AG04450 (cell line): Measurements from ENCODE around the gene SOD1. TPM values are rescaled to one million over a fixed set of nuclear protein-coding genes. Genes with fewer than 3 reads are reported as not detected.
"Not testable (repeated sequence)": the region's sequence is repeated elsewhere in the genome, so short reads cannot be mapped to it uniquely, and the experiment has no call there.

ENCODE experiments used
- CTCF ChIA-PET: fragments of 300-600, 350-600 bp; formaldehyde crosslinking; extraction: SDS; loops from one replicate; lab custom pipeline; 2022; ENCODE audit warnings: antibody characterized with exemption, inconsistent platforms; lab: Charles Lee
- POLR2A ChIA-PET: fragments of 350-600 bp; formaldehyde crosslinking; extraction: SDS; loops from one replicate; lab custom pipeline; 2021; ENCODE audit warnings: antibody characterized with exemption, inconsistent platforms; lab: Yijun Ruan, JAX
- DNase-seq: peaks from one replicate; pipeline ENCODE4 v3.0.0-alpha.2; 2011; ENCODE audit warnings: low read depth, low spot score
- H3K27ac ChIP-seq: one replicate; pipeline ENCODE4 v1.5.1; 2012; ENCODE audit warnings: low read depth, low read length, control low read depth
- H3K27me3 ChIP-seq: one replicate; pipeline ENCODE4 v1.6.0; 2012; ENCODE audit warnings: low read length; ENCODE audit not compliant: control insufficient read depth, insufficient read depth
- H3K4me3 ChIP-seq: 2 replicates; pipeline ENCODE4 v1.5.1; 2011; ENCODE audit warnings: mild to moderate bottlenecking, low read depth, low read length, control low read depth
- H3K9me3 ChIP-seq: 2 replicates; pipeline ENCODE4 v1.5.1; 2012; ENCODE audit warnings: low read length; ENCODE audit not compliant: control insufficient read depth, insufficient read depth
- polyA plus RNA-seq: library from polyadenylated mRNA; depleted of rRNA; stranded (reverse); fragments of >200 nt; gene quantifications from 2 replicates; pipeline ENCODE4 v1.2.3, GENCODE V29; 2011
- TF ChIP-seq, protein P1 (sequence below): IDR thresholded peaks from 2 replicates; pipeline ENCODE4 v1.5.1; 2011; ENCODE audit warnings: low read depth, low read length, control low read depth, inconsistent platforms

Gene SOD1
- polyA plus RNA-seq, 1 experiment, result 433 TPM

DNA sequence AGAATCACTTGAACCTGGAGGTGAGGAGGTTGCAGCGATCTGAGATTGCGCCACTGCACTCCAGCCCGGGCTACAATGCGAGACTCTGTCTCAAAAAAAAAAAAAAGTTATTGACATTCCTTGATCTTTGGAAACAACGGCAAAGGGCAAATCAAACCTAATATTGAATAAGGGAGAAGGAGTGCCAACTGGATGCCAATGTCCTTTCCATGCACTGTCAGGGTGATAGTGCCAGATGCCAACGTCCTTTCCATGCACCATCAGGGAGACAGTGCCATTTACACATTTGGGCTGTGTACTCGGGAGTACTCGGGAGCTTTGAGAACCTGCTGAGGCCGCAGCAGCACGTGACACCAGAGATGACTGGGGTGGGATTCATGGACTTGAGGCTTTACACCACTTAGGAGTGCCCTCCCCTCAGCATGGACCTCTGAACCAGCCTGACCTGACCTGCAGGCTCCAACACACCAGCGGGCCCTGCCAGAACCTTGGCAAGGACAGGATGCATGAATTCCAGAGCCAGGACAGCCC is 34.5 kb upstream of the SOD1 start:
- TF ChIP-seq, protein P1, sequence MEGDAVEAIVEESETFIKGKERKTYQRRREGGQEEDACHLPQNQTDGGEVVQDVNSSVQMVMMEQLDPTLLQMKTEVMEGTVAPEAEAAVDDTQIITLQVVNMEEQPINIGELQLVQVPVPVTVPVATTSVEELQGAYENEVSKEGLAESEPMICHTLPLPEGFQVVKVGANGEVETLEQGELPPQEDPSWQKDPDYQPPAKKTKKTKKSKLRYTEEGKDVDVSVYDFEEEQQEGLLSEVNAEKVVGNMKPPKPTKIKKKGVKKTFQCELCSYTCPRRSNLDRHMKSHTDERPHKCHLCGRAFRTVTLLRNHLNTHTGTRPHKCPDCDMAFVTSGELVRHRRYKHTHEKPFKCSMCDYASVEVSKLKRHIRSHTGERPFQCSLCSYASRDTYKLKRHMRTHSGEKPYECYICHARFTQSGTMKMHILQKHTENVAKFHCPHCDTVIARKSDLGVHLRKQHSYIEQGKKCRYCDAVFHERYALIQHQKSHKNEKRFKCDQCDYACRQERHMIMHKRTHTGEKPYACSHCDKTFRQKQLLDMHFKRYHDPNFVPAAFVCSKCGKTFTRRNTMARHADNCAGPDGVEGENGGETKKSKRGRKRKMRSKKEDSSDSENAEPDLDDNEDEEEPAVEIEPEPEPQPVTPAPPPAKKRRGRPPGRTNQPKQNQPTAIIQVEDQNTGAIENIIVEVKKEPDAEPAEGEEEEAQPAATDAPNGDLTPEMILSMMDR, result no peak
- H3K9me3 ChIP-seq, result no peaks in the 10 kb centered on the region
- CTCF ChIA-PET, result no interaction called here

DNA sequence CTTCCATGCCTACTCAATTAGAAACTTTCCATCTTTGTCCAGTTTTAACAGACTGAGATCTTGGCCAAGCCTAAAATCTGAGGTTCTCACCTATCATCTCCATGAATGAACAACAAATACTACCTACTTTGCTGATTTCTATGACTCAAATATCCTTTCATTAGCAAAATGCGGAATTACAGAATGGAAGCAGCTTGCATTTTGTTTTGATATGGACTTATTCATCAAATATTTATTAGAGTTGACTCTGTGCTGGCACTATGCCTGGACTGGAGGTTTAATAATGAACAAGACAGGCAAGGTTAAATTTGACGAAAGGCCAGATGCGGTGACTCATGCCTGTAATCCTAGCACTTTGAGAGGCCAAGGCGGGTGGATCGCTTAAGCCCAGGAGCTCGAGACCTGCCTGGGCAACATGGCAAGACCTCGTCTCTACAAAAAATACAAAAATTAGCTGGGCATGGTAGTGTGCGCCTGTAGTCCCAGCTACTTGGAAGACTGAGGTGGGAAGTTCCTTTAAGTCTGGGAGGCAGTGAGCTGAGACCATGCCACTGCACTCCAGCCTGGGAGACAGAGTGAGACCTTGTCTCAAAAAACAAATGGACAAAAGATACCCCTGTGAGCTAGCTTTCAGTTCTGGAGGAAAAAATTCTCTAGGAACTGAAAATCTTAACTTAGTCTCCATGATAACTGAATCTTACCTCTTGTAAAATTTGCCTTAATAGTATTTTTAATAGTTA is 29.4 kb upstream of the SOD1 start:
- no peaks in the 10 kb centered on the region for H3K27me3 ChIP-seq
- CTCF ChIA-PET, result interaction anchor here (1.2 to 1.8 kb wide), 2 partner anchors 26 to 156 kb away, joined by 3 to 6 read pairs; no protein-coding TSS in a partner anchor
- POLR2A ChIA-PET, result no interaction called here
- TF ChIP-seq, protein P1, result no peak
- H3K27ac ChIP-seq, result no peak overlapping the region
- no peaks in the 10 kb centered on the region for H3K9me3 ChIP-seq
- H3K4me3 ChIP-seq, result no peak overlapping the region
- peak; percentile 73 for DNase-seq

More for the DNA sequence above, 34.5 kb upstream of the SOD1 start:
- no peak overlapping the region for H3K27ac ChIP-seq
- no peak for DNase-seq
- POLR2A ChIA-PET, result no interaction called here
- no peaks in the 10 kb centered on the region for H3K27me3 ChIP-seq
- no peak overlapping the region for H3K4me3 ChIP-seq

GRCh38 chr21:31631881-31632280 is 27.6 kb upstream of the SOD1 start:
- H3K27ac ChIP-seq, H3K27me3 ChIP-seq, POLR2A ChIA-PET, H3K4me3 ChIP-seq, H3K9me3 ChIP-seq, DNase-seq: not testable (repeated sequence)
- CTCF ChIA-PET, result interaction anchor here (1.0 kb wide), 1 partner anchor 28 kb away, joined by 3 read pairs; no protein-coding TSS in a partner anchor

DNA sequence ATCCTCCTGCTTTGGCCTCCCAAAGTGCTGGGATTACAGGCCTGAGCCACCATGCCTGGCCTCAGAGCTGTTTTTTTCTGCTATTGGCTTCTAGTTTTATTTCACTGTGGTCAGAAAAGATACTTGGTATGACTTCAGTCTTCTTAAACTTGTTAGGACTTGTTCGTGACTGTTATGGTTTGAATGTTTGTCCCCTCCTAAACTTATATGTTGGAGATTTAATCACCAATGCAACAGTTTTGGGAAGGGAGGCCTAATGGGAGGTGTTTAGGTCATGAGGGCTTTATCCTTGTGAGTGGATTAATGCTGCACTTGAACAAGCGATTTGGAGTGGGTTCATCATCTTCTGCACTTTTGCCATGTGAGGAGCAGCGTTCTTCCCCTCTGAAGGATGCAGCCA is 24.5 kb upstream of the SOD1 start:
- H3K4me3 ChIP-seq, result no peak overlapping the region
- no peak overlapping the region for H3K27ac ChIP-seq
- TF ChIP-seq, protein P1, result no peak
- ChIA-PET CTCF (no interaction called here), POLR2A (no interaction called here)
- H3K9me3 ChIP-seq, result no peaks in the 10 kb centered on the region
- H3K27me3 ChIP-seq, result no peaks in the 10 kb centered on the region
- DNase-seq, result no peak

DNA sequence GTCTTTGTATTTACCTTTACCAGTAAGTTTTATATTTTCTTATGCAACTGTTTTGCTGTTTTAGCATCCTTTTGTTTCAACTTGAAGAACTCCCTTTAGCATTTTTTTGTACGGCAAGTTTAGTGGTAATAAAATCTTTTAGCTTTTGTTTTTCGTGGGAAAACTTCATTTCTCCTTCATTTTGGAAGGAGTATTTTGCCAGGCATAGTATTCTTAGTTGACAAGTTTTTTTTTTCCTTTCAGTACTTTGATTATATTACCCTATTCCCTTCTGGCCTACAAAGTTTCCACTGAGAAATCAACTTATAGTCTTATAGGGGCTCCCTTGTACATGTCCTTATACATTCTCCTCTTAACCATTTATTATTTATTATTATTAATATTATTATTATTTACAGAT is 22.6 kb upstream of the SOD1 start:
- DNase-seq, result no peak
- POLR2A ChIA-PET, result no interaction called here
- TF ChIP-seq, protein P1, result no peak
- H3K4me3 ChIP-seq, result no peak overlapping the region
- H3K27ac ChIP-seq, result no peak overlapping the region
- CTCF ChIA-PET, result no interaction called here
- no peaks in the 10 kb centered on the region for H3K9me3 ChIP-seq
- H3K27me3 ChIP-seq, result no peaks in the 10 kb centered on the region
